BE2C (cell line): ENCODE measurements around the gene MMAA.

Source experiments
- DNase-seq: peaks from one replicate; pipeline ENCODE4 v3.0.0-alpha.2; 2020
- H3K27me3 ChIP-seq: fragments of 250-450 bp; sonication (Bioruptor Pico); 2 replicates; pipeline ENCODE4 v1.5.1; 2020; ENCODE audit warnings: mild to moderate bottlenecking
- H3K36me3 ChIP-seq: fragments of 250-450 bp; sonication (Bioruptor Pico); 2 replicates; pipeline ENCODE4 v1.5.1; 2020; ENCODE audit warnings: mild to moderate bottlenecking
- H3K4me1 ChIP-seq: fragments of 250-450 bp; sonication (Bioruptor Pico); 2 replicates; pipeline ENCODE4 v1.5.1; 2020
- H3K4me3 ChIP-seq: 2 replicates; pipeline ENCODE4 v1.5.1; 2011; ENCODE audit warnings: low read depth, low read length
- H3K9me3 ChIP-seq: fragments of 250-450 bp; sonication (Bioruptor Pico); 2 replicates; pipeline ENCODE4 v1.5.1; 2020
- TF ChIP-seq, protein P1 (sequence below): IDR thresholded peaks from 2 replicates; pipeline ENCODE4 v1.5.1; 2012; ENCODE audit warnings: mild to moderate bottlenecking, low read depth, low read length

The MMAA gene

DNA sequence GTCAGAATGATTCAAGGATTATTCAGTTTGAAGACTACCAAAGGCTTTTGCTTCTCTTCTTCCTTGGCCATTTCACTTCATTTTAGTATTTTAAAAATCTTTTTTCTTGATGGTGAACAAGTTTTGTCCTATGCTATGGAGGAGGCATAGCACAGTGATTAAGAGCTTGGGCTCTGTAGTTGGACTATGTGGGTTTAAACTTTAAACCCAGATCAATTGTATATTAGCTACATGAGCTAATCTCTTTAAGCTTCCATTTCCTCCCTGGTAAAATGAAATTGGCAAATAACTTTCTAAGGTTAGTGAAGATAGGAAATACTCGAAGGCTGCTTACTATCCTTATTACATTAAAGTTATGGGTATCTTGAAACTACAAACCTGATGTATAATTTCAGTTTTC is 37.0 kb downstream of the MMAA start:
- H3K36me3 ChIP-seq, result no peaks in the 10 kb centered on the region; the same call in 1 of the 2 replicates
- no peak overlapping the region for H3K4me3 ChIP-seq
- no peaks in the 10 kb centered on the region for H3K4me1 ChIP-seq
- TF ChIP-seq, protein P1, sequence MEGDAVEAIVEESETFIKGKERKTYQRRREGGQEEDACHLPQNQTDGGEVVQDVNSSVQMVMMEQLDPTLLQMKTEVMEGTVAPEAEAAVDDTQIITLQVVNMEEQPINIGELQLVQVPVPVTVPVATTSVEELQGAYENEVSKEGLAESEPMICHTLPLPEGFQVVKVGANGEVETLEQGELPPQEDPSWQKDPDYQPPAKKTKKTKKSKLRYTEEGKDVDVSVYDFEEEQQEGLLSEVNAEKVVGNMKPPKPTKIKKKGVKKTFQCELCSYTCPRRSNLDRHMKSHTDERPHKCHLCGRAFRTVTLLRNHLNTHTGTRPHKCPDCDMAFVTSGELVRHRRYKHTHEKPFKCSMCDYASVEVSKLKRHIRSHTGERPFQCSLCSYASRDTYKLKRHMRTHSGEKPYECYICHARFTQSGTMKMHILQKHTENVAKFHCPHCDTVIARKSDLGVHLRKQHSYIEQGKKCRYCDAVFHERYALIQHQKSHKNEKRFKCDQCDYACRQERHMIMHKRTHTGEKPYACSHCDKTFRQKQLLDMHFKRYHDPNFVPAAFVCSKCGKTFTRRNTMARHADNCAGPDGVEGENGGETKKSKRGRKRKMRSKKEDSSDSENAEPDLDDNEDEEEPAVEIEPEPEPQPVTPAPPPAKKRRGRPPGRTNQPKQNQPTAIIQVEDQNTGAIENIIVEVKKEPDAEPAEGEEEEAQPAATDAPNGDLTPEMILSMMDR, result no peak
- DNase-seq, result no peak
- no peaks in the 10 kb centered on the region for H3K9me3 ChIP-seq
- H3K27me3 ChIP-seq, result no peaks in the 10 kb centered on the region

DNA sequence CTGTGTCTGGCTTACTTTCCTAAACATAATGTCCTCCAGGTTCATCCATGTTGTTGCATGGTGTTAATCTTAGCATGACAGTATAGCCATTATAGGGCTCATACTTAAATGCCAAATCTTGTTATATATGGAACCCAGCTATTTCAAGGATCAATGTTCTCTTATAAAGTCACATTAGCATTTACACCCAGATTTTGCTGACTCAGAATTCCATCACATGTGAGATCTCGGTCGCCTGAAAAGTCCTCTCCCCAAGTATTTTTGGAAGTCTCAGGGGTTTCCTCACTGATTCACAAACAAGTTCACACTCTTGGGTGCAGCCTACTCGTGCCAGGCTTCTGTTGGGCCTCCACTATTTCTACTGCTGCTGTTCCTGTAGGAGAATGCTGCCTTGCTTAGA is 40.9 kb downstream of the MMAA start:
- TF ChIP-seq, protein P1, result no peak
- H3K4me3 ChIP-seq, result no peak overlapping the region
- no peaks in the 10 kb centered on the region for H3K27me3 ChIP-seq
- H3K36me3 ChIP-seq, result no peaks in the 10 kb centered on the region
- H3K9me3 ChIP-seq, result no peaks in the 10 kb centered on the region
- H3K4me1 ChIP-seq, result no peaks in the 10 kb centered on the region
- DNase-seq, result no peak

DNA sequence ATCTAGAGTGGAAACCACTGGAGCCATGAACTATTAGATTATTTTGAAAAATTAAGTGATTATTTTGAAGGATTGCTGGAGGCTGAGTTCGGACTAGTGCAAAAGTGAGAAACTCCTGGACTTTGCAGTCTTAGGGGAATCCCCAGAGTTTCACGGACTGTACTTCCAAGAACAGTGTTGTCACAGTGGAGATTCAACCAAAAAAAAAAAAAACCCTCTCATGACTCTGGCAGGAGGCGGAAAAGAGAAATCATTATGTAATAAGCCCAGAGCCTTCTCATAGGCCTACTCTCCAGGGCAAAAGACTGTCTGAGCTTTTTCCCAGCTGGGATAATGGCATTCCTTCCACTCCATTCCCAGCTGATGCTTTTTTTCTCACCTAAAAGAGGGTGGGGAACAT is 44.0 kb downstream of the MMAA start:
- Histone ChIP-seq H3K36me3 (no peaks in the 10 kb centered on the region), H3K4me1 (no peaks in the 10 kb centered on the region), H3K27me3 (no peaks in the 10 kb centered on the region), H3K4me3 (no peak overlapping the region), H3K9me3 (no peaks in the 10 kb centered on the region)
- TF ChIP-seq, protein P1, result no peak
- no peak for DNase-seq

DNA sequence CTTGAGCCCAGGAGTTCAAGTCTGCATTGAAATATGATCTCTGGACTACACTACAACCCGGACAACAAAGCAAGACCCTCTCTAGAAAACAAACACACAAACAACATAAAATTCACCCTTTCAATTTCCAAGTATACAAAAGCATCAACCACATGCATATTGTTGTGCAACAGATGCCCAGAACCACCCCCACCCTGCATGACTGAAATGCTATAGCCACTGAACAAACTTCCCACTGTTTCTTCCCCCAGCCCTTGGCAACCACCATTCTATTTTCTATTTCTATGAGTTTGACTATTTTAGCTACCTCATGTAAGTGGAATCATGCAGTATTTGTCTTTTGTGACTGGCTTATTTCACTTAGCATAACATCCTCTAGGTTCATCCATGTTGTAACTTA is 46.6 kb downstream of the MMAA start:
- TF ChIP-seq, protein P1, result no peak
- Histone ChIP-seq H3K27me3 (no peaks in the 10 kb centered on the region), H3K9me3 (no peaks in the 10 kb centered on the region), H3K36me3 (no peaks in the 10 kb centered on the region), H3K4me3 (no peak overlapping the region), H3K4me1 (no peaks in the 10 kb centered on the region)
- no peak for DNase-seq

DNA sequence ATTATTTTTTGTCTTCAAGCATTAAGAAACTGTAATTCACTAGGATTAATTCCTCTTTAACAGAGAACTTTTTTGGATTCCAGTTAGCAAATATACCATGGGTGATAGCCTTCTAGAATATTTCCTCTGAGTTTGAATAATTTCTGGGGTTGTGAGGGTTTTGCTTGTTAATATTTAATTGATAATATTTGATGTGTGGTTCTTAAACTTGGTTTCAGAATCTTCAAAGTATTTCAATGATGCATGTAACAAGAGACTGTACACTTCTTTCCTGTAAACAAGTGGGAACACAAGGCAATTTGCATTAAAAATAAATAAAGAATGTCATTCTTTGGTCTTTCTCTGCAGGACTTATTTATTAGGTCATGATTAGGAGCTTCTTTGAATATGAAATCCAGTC is 51.2 kb downstream of the MMAA start:
- H3K4me1 ChIP-seq, result peaks cover 6% of the 10 kb centered on the region; the same call in 1 of the 2 replicates
- TF ChIP-seq, protein P1, result no peak
- DNase-seq, result no peak
- H3K27me3 ChIP-seq, result no peaks in the 10 kb centered on the region
- H3K4me3 ChIP-seq, result no peak overlapping the region
- no peaks in the 10 kb centered on the region for H3K9me3 ChIP-seq
- H3K36me3 ChIP-seq, result no peaks in the 10 kb centered on the region

DNA sequence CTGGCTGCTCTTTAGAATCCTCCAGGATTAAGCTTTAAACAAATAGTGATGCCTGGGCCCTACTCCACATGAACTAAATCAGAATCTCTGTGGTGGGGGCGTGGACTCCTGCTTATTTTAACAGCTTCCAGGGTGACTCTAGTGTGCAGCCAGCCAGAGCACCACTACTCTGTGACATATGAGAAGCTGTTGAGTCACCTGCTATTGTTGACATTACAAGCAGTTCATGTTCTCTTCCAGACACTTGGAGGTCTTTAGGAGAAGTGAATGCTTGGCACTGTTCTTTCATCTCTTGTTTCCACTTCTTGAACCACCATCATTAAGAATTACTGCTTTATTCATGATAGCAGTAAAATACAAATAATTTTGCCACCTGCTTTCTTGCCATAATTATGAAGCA is 60.3 kb downstream of the MMAA start:
- H3K4me3 ChIP-seq, result no peak overlapping the region
- H3K9me3 ChIP-seq, result no peaks in the 10 kb centered on the region
- no peaks in the 10 kb centered on the region; the same call in 1 of the 2 replicates for H3K4me1 ChIP-seq
- TF ChIP-seq, protein P1, result no peak
- H3K27me3 ChIP-seq, result no peaks in the 10 kb centered on the region
- no peaks in the 10 kb centered on the region for H3K36me3 ChIP-seq
- DNase-seq, result no peak
